RWPE1 (cell line): Measurements from ENCODE around the gene EPHA10.

Source experiments
- CTCF ChIA-PET: fragments of 350-600 bp; sonication (Branson Sonifier 250); formaldehyde crosslinking; extraction: SDS; loops from one replicate; lab custom pipeline; 2021; lab: Yijun Ruan, JAX
- POLR2A ChIA-PET: fragments of 400-600 bp; formaldehyde crosslinking; extraction: SDS; loops from one replicate; lab custom pipeline; 2020; ENCODE audit warnings: antibody characterized with exemption; ENCODE audit not compliant: low non-redundant PET; lab: Yijun Ruan, JAX
- DNase-seq: peaks from one replicate; pipeline ENCODE4 v3.0.0; 2012; ENCODE audit warnings: low spot score
- H3K27ac ChIP-seq: fragments of 450-650 bp; 2 replicates; pipeline ENCODE4 v1.5.1; 2017
- CTCF ChIP-seq: fragments of 450-650 bp; conservative IDR thresholded peaks from 2 replicates; pipeline ENCODE4 v1.5.1; 2017; ENCODE audit warnings: low read depth, mild to moderate bottlenecking

The EPHA10 gene

GRCh38 chr1:37762516-37762915, 2.4 kb downstream of the EPHA10 start:
- ChIA-PET CTCF (interaction anchor here (0.6 to 1.5 kb wide), 2 partner anchors 14 to 1246 kb away, joined by 3 to 4 read pairs; no protein-coding TSS in a partner anchor), POLR2A (no interaction called here)
- DNase-seq = no peak

DNA sequence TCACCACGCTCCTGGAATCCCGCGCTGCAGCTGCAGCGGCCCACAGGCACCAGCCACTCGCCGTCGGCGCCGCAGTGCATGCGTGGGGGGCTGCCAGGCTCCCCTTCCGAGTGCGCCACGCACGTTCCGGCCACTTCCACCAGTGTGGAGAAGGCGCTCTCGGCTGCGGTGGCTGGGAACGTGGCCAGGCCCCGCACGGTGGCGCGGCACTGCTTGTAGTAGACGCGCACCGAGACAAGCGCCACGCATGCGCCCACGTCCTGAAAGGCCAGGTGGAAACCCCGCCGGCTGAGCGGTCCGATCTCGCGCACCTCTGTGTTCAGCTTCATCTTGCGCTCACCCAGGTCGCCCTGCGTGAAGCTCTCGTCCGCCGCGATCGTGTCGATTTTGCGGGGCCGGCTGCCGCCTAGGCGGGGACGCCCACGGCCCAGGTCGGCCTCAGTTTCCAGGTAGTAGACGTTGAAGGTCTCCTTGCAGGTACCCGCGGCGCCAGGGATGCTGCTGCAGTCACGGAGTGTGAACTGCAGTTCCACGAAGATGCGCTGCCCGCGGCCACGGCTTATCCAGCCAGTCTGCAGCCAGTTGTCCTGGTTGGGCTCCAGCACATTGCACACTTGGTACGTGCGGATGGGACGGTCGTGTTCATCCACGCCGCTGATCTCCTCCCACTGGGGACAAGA, 3.4 kb downstream of the EPHA10 start:
- POLR2A ChIA-PET = no interaction called here
- TF ChIP-seq CTCF = no peak
- no peak for DNase-seq
- H3K27ac ChIP-seq = no peak overlapping the region
- CTCF ChIA-PET = interaction anchor here (0.7 kb wide), 1 partner anchor 37 kb away, joined by 5 read pairs; no protein-coding TSS in a partner anchor

More at GRCh38 chr1:37762516-37762915, 2.4 kb downstream of the EPHA10 start:
- no peak for TF ChIP-seq CTCF
- no peak overlapping the region for H3K27ac ChIP-seq

GRCh38 chr1:37759451-37759850, 5.5 kb downstream of the EPHA10 start:
- CTCF ChIA-PET = no interaction called here
- no peak for TF ChIP-seq CTCF
- no peak for DNase-seq
- POLR2A ChIA-PET = no interaction called here
- no peak overlapping the region for H3K27ac ChIP-seq

DNA sequence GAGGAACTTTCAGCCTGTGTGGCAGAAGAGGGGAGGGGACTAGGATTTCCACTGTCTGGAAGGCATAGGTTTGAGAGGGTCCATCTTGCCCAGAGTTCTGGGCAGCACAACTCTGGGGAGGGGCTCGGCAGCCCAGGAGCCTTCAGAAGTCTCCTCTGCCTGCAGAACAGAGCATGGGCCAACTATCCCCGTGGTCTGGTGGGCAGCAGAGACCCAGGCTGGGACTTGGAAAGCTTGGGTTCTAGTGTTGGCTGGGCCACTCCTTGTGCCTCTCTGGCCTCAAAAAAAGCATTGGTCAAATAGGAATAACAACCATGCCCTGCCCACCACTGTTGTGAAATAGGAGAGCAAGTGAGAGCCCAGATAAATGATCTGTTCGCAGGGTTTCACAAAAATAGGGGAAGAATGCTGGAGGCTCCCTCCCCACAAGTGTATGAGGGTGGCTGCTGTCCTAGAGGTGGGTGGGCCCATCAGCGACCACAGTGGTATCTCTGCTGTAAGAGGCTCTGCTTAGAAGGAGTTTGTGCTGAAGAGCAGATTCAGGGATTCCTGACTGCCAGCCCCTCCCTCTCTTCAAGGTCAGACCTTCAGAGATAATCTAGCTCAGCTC, 8.9 kb downstream of the EPHA10 start:
- POLR2A ChIA-PET = no interaction called here
- CTCF ChIA-PET = no interaction called here
- no peak for DNase-seq
- no peak overlapping the region for H3K27ac ChIP-seq
- no peak for TF ChIP-seq CTCF

- CTCF ChIA-PET = no interaction called here
- no peak overlapping the region for H3K27ac ChIP-seq
- no peak for TF ChIP-seq CTCF
- peak; percentile 63 for DNase-seq
- POLR2A ChIA-PET = no interaction called here
Observed at GRCh38 chr1:37755290-37755689, 9.6 kb downstream of the EPHA10 start.

- no peak for DNase-seq
- ChIA-PET POLR2A (no interaction called here), CTCF (interaction anchor here (0.7 kb wide), 1 partner anchor 129 kb away, joined by 3 read pairs; no protein-coding TSS in a partner anchor)
- no peak for TF ChIP-seq CTCF
- H3K27ac ChIP-seq = no peak overlapping the region
Observed at GRCh38 chr1:37753473-37754321, 11.2 kb downstream of the EPHA10 start.
